RWPE2 (cell line): ENCODE results near the gene CPEB2.

Experiments
- ATAC-seq: fragments of 200-7000 bp; cut with Tn5 transposase; 3 replicates; pipeline ENCODE4 v1.9.1; 2021; ENCODE audit warnings: low read depth
- DNase-seq: peaks from one replicate; pipeline ENCODE4 v3.0.0-alpha.2; 2020; ENCODE audit warnings: low spot score
- H3K27ac ChIP-seq: fragments of 450-650 bp; 2 replicates; pipeline ENCODE4 v1.5.1; 2017; ENCODE audit warnings: mild to moderate bottlenecking; ENCODE audit not compliant: poor library complexity, severe bottlenecking
- H3K27me3 ChIP-seq: fragments of 250-450 bp; sonication (Bioruptor Pico); 2 replicates; pipeline ENCODE4 v1.5.1; 2021; ENCODE audit warnings: mild to moderate bottlenecking, moderate library complexity; ENCODE audit not compliant: insufficient read depth, poor library complexity, severe bottlenecking
- H3K36me3 ChIP-seq: fragments of 250-450 bp; sonication (Bioruptor Pico); 2 replicates; pipeline ENCODE4 v1.5.1; 2020; ENCODE audit warnings: low read depth, mild to moderate bottlenecking, moderate library complexity
- H3K4me1 ChIP-seq: fragments of 250-450 bp; sonication (Bioruptor Pico); 2 replicates; pipeline ENCODE4 v1.5.1; 2021; ENCODE audit warnings: mild to moderate bottlenecking, moderate library complexity; ENCODE audit not compliant: insufficient read depth, poor library complexity, severe bottlenecking
- H3K4me3 ChIP-seq: fragments of 250-450 bp; sonication (Bioruptor Pico); 2 replicates; pipeline ENCODE4 v1.5.1; 2021; ENCODE audit warnings: mild to moderate bottlenecking, moderate library complexity; ENCODE audit not compliant: severe bottlenecking
- H3K9me3 ChIP-seq: fragments of 250-450 bp; sonication (Bioruptor Pico); 2 replicates; pipeline ENCODE4 v1.5.1; 2021; ENCODE audit warnings: mild to moderate bottlenecking, moderate library complexity; ENCODE audit not compliant: severe bottlenecking
- CTCF ChIP-seq: fragments of 450-650 bp; IDR thresholded peaks from one replicate; pipeline ENCODE4 v1.5.1; 2017; ENCODE audit warnings: mild to moderate bottlenecking, moderate library complexity; ENCODE audit not compliant: poor library complexity, severe bottlenecking

Gene CPEB2

GRCh38 chr4:15015170-15015569 is 12.9 kb downstream of the CPEB2 start:
- no peaks in the 10 kb centered on the region for H3K9me3 ChIP-seq
- H3K27me3 ChIP-seq = no peaks in the 10 kb centered on the region
- no peak for TF ChIP-seq CTCF
- H3K4me1 ChIP-seq = no peaks in the 10 kb centered on the region
- peaks cover 66% of the 10 kb centered on the region for H3K36me3 ChIP-seq
- no peak overlapping the region for H3K4me3 ChIP-seq
- no peak for DNase-seq
- H3K27ac ChIP-seq = no peak overlapping the region
- no peak for ATAC-seq

GRCh38 chr4:15018361-15018760 is 16.1 kb downstream of the CPEB2 start:
- no peaks in the 10 kb centered on the region for H3K4me1 ChIP-seq
- H3K36me3 ChIP-seq = peaks cover 43% of the 10 kb centered on the region
- H3K27me3 ChIP-seq = no peaks in the 10 kb centered on the region
- no peaks in the 10 kb centered on the region for H3K9me3 ChIP-seq
- DNase-seq (no peak), ATAC-seq (no peak)
- TF ChIP-seq CTCF = no peak
- no peak overlapping the region for H3K4me3 ChIP-seq
- no peak overlapping the region for H3K27ac ChIP-seq

GRCh38 chr4:15020502-15021286 is 18.4 kb downstream of the CPEB2 start:
- no peak for DNase-seq

GRCh38 chr4:15021311-15021710 is 19.0 kb downstream of the CPEB2 start:
- DNase-seq = no peak
- peaks cover 33% of the 10 kb centered on the region for H3K36me3 ChIP-seq
- no peaks in the 10 kb centered on the region for H3K4me1 ChIP-seq
- no peaks in the 10 kb centered on the region for H3K27me3 ChIP-seq
- H3K27ac ChIP-seq = no peak overlapping the region
- no peaks in the 10 kb centered on the region for H3K9me3 ChIP-seq
- TF ChIP-seq CTCF = no peak
- ATAC-seq = no peak
- H3K4me3 ChIP-seq = no peak overlapping the region

More at GRCh38 chr4:15020502-15021286, 18.4 kb downstream of the CPEB2 start:
- TF ChIP-seq CTCF = no peak
- Histone ChIP-seq H3K4me1 (no peaks in the 10 kb centered on the region), H3K9me3 (no peaks in the 10 kb centered on the region), H3K27me3 (no peaks in the 10 kb centered on the region), H3K36me3 (peaks cover 39% of the 10 kb centered on the region), H3K27ac (no peak overlapping the region), H3K4me3 (no peak overlapping the region)
- no peak for ATAC-seq

- Histone ChIP-seq H3K27me3 (no peaks in the 10 kb centered on the region), H3K36me3 (peaks cover 30% of the 10 kb centered on the region), H3K4me1 (no peaks in the 10 kb centered on the region), H3K27ac (no peak overlapping the region), H3K9me3 (no peaks in the 10 kb centered on the region), H3K4me3 (no peak overlapping the region)
- ATAC-seq (no peak), DNase-seq (no peak)
- TF ChIP-seq CTCF = no peak
These were observed 19.7 kb downstream of the CPEB2 start for GRCh38 chr4:15021946-15022345.
